MM.1S (cell line): ENCODE data around the gene G6PC1.
"Not testable (repeated sequence)": the region's sequence is repeated elsewhere in the genome, so short reads cannot be mapped to it uniquely, and the experiment has no call there.

Experiments used
- DNase-seq: peaks from one replicate; pipeline ENCODE4 v3.0.0-alpha.2; 2015
- H2AFZ ChIP-seq: fragments of 300-600 bp; sonication (generic); 2 replicates; pipeline ENCODE4 v1.6.0; 2016; ENCODE audit warnings: antibody characterized with exemption, low read length
- H3F3A ChIP-seq: fragments of 300-600 bp; sonication (generic); 2 replicates; pipeline ENCODE4 v1.6.1; 2016; ENCODE audit warnings: mild to moderate bottlenecking, antibody characterized with exemption, low read length, moderate library complexity, mixed read lengths; ENCODE audit not compliant: insufficient read depth
- H3K27ac ChIP-seq: fragments of 300-600 bp; sonication (generic); 2 replicates; pipeline ENCODE4 v1.5.1; 2016; ENCODE audit warnings: mild to moderate bottlenecking, low read length
- H3K27me3 ChIP-seq: fragments of 300-600 bp; sonication (generic); replicated peaks from 2 replicates; pipeline ENCODE4 v1.6.0; 2016; ENCODE audit warnings: low read length; ENCODE audit not compliant: insufficient read depth
- H3K36me3 ChIP-seq: fragments of 300-600 bp; sonication (generic); replicated peaks from 2 replicates; pipeline ENCODE4 v1.6.1; 2016; ENCODE audit warnings: mild to moderate bottlenecking, low read length, mixed read lengths; ENCODE audit not compliant: insufficient read depth
- H3K4me1 ChIP-seq: fragments of 300-600 bp; sonication (generic); 2 replicates; pipeline ENCODE4 v1.6.1; 2016; ENCODE audit warnings: low read length, mixed read lengths
- H3K4me2 ChIP-seq: fragments of 300-600 bp; sonication (generic); 2 replicates; pipeline ENCODE4 v1.6.0; 2016; ENCODE audit warnings: low read depth, low read length
- H3K4me3 ChIP-seq: fragments of 300-600 bp; sonication (generic); 2 replicates; pipeline ENCODE4 v1.5.1; 2016; ENCODE audit warnings: low read length, mixed read lengths
- H3K79me2 ChIP-seq: fragments of 300-600 bp; sonication (generic); 2 replicates; pipeline ENCODE4 v1.6.1; 2016; ENCODE audit warnings: mixed run types, low read length, mixed read lengths
- H3K9ac ChIP-seq: fragments of 300-600 bp; sonication (generic); 2 replicates; pipeline ENCODE4 v1.6.1; 2016; ENCODE audit warnings: low read length, mixed read lengths
- H3K9me2 ChIP-seq: fragments of 300-600 bp; sonication (generic); replicated peaks from 2 replicates; pipeline ENCODE4 v1.6.1; 2016; ENCODE audit warnings: mild to moderate bottlenecking, low read length, mixed read lengths; ENCODE audit not compliant: insufficient read depth
- H3K9me3 ChIP-seq: fragments of 300-600 bp; sonication (generic); replicated peaks from 2 replicates; pipeline ENCODE4 v1.6.1; 2016; ENCODE audit warnings: mild to moderate bottlenecking, low read length, mixed read lengths; ENCODE audit not compliant: insufficient read depth
- H4K20me1 ChIP-seq: fragments of 300-600 bp; sonication (generic); 2 replicates; pipeline ENCODE4 v1.6.1; 2016; ENCODE audit warnings: mild to moderate bottlenecking, low read length, moderate library complexity, mixed read lengths; ENCODE audit not compliant: insufficient read depth
- EZH2 ChIP-seq: fragments of 300-600 bp; sonication (generic); optimal IDR thresholded peaks from 2 replicates; pipeline ENCODE3; 2017; ENCODE audit warnings: low read depth, mild to moderate bottlenecking, antibody characterized with exemption, low read length, mixed read lengths
- EZH2phosphoT487 ChIP-seq: fragments of 300-600 bp; sonication (generic); IDR thresholded peaks from 2 replicates; pipeline ENCODE4 v1.6.1; 2018; ENCODE audit warnings: antibody characterized with exemption, low read length
- TF ChIP-seq, protein P1 (sequence below): fragments of 300-600 bp; sonication (generic); IDR thresholded peaks from 2 replicates; pipeline ENCODE4 v1.5.1; 2016; ENCODE audit warnings: antibody characterized with exemption, low read length, mixed read lengths

G6PC1 gene

DNA sequence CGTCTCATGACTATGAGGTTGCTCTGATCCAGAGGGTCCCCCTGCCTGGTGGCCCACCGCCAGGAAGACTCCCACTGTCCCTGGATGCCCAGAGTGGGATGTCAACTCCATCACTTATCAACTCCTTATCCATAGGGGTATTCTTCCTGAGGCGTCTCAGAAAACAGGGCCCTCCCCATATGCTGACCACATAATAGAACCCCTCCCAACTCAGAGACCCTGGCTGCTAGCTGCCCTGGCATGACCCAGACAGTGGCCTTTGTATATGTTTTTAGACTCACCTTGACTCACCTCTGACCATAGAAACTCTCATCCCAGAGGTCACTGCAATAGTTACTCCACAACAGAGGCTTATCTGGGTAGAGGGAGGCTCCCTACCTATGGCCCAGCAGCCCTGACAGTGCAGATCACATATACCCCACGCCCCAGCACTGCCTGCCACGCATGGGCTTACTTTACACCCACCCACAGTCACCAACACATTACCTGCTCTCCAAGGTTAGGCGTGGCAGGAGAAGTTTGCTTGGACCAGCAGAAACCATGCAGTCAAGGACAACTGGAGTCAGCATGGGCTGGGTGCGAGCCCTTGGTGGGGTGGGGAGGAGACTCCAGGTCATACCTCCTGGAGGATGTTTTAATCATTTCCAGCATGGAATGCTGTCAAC lies 2.3 kb upstream of the G6PC1 start:
- Histone ChIP-seq H3K4me3 (no peak overlapping the region), H3K79me2 (no peaks in the 10 kb centered on the region), H3K4me1 (peaks cover 3% of the 10 kb centered on the region; the same call in 1 of the 2 replicates), H3K9ac (no peak overlapping the region), H2AFZ (no peak overlapping the region), H3K9me3 (no peaks in the 10 kb centered on the region), H3K36me3 (no peaks in the 10 kb centered on the region), H3F3A (no peaks in the 10 kb centered on the region), H3K27ac (no peak overlapping the region), H3K27me3 (no peaks in the 10 kb centered on the region), H3K4me2 (no peak overlapping the region), H3K9me2 (no peaks in the 10 kb centered on the region), H4K20me1 (no peaks in the 10 kb centered on the region)
- no peak for TF ChIP-seq EZH2phosphoT487
- TF ChIP-seq EZH2: no peak
- TF ChIP-seq, protein P1, sequence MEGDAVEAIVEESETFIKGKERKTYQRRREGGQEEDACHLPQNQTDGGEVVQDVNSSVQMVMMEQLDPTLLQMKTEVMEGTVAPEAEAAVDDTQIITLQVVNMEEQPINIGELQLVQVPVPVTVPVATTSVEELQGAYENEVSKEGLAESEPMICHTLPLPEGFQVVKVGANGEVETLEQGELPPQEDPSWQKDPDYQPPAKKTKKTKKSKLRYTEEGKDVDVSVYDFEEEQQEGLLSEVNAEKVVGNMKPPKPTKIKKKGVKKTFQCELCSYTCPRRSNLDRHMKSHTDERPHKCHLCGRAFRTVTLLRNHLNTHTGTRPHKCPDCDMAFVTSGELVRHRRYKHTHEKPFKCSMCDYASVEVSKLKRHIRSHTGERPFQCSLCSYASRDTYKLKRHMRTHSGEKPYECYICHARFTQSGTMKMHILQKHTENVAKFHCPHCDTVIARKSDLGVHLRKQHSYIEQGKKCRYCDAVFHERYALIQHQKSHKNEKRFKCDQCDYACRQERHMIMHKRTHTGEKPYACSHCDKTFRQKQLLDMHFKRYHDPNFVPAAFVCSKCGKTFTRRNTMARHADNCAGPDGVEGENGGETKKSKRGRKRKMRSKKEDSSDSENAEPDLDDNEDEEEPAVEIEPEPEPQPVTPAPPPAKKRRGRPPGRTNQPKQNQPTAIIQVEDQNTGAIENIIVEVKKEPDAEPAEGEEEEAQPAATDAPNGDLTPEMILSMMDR: no peak
- no peak for DNase-seq

DNA sequence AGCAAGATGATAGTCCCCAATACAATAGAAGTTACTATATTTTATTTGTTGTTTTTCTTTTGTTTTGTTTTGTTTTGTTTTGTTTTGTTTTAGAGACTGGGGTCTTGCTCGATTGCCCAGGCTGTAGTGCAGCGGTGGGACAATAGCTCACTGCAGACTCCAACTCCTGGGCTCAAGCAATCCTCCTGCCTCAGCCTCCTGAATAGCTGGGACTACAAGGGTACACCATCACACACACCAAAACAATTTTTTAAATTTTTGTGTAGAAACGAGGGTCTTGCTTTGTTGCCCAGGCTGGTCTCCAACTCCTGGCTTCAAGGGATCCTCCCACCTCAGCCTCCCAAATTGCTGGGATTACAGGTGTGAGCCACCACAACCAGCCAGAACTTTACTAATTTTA lies 618 bp upstream of the G6PC1 start:
- not testable (repeated sequence) for H3K4me2 ChIP-seq, H3K9ac ChIP-seq, H3K9me3 ChIP-seq, H4K20me1 ChIP-seq, H2AFZ ChIP-seq, H3F3A ChIP-seq, H3K9me2 ChIP-seq, H3K4me3 ChIP-seq, DNase-seq, H3K27ac ChIP-seq, H3K4me1 ChIP-seq, H3K27me3 ChIP-seq, H3K79me2 ChIP-seq, H3K36me3 ChIP-seq

DNA sequence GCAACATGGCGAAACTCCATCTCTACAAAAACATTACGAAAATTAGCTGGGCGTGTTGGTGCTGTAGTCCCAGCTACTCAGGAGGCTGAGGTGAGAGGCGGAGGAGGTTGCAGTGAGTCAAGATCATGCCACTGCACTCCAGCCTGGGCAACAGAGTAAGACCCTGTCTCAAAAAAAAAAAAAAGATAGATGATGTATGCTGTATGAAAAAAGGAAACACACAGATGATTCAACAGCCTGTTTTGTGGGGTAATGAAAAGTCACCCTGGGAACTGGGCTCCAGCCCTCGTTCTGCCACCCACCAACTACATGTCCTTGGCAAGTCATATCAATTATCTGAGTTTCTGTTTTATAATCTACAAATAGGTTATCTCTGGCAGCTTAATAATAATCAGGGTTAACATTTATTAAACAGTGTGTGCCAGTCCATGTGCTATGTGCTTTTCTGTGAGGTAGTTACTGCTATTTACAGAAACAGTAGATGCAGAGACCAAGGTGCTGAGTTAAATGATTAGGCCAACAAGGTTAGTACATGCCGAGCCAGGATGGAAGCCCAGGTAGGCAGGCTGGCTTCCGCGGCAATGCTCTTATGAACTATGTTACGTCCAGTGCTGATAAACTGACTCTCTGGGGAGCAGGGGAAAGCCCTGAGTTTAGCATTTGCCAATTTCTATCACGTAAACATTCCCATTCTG lies 1.1 kb downstream of the G6PC1 start:
- no peaks in the 10 kb centered on the region for H3K9me2 ChIP-seq
- H2AFZ ChIP-seq: no peak overlapping the region
- H4K20me1 ChIP-seq: no peaks in the 10 kb centered on the region
- H3F3A ChIP-seq: no peaks in the 10 kb centered on the region
- H3K36me3 ChIP-seq: no peaks in the 10 kb centered on the region
- TF ChIP-seq EZH2phosphoT487: no peak
- no peak overlapping the region for H3K4me3 ChIP-seq
- H3K4me1 ChIP-seq: no peaks in the 10 kb centered on the region
- no peak overlapping the region for H3K27ac ChIP-seq
- no peak overlapping the region for H3K4me2 ChIP-seq
- no peaks in the 10 kb centered on the region for H3K9me3 ChIP-seq
- no peak for DNase-seq
- no peaks in the 10 kb centered on the region for H3K79me2 ChIP-seq
- H3K27me3 ChIP-seq: no peaks in the 10 kb centered on the region
- no peak overlapping the region for H3K9ac ChIP-seq

DNA sequence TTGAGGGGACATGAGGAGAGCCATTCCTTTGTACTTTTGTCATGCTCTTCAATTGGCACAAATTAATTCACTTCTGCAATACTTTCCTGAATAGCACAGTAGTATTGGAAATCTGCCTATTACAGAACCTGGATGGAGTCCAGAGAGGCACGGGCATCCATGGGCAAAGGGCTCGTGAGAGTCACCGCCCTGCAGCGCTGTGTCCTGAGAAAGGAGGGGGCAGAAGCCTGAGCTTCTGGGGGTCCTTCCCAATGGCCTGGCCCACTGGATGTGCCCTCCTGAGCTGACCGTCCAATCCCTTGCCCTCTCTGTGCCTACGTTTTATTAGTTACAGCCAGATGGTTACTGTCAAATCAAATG lies 3.5 kb downstream of the G6PC1 start:
- H2AFZ ChIP-seq: no peak overlapping the region
- no peak overlapping the region for H3K4me2 ChIP-seq
- no peak for DNase-seq
- H3K27ac ChIP-seq: no peak overlapping the region
- no peaks in the 10 kb centered on the region for H3F3A ChIP-seq
- no peaks in the 10 kb centered on the region for H3K36me3 ChIP-seq
- H3K9me3 ChIP-seq: no peaks in the 10 kb centered on the region
- no peak overlapping the region for H3K9ac ChIP-seq
- TF ChIP-seq, protein P1: no peak
- TF ChIP-seq EZH2phosphoT487 (no peak), EZH2 (no peak)
- H3K79me2 ChIP-seq: no peaks in the 10 kb centered on the region
- 0 out of 2 replicates have a peak, but pooled peaks cover 3% of the 10 kb centered on the region for H3K4me1 ChIP-seq
- no peak overlapping the region for H3K4me3 ChIP-seq
- H3K27me3 ChIP-seq: no peaks in the 10 kb centered on the region
- no peaks in the 10 kb centered on the region for H4K20me1 ChIP-seq
- H3K9me2 ChIP-seq: no peaks in the 10 kb centered on the region
